B cell (primary cell): ENCODE results near the gene GNB2.

Experiments used
- CTCF ChIP-seq: fragments of 200-600 bp; IDR thresholded peaks from one replicate; pipeline ENCODE4 v1.8.0; 2022; ENCODE audit warnings: antibody characterized with exemption, mild to moderate bottlenecking
- EZH2 ChIP-seq: IDR thresholded peaks from 2 replicates; pipeline ENCODE4 v1.6.1; 2012; ENCODE audit warnings: borderline replicate concordance, low read depth, mild to moderate bottlenecking, moderate library complexity, low read length; ENCODE audit not compliant: insufficient read depth, poor library complexity, severe bottlenecking

GRCh38 chr7:100680576-100681271, 7.2 kb downstream of the GNB2 start:
- TF ChIP-seq CTCF (no peak), EZH2 (no peak)
